ENCODE results near the gene CAP2.

- TF ChIP-seq POLR2A (IDR thresholded peaks at IDR 0.05; ENCODE audit: low read length): no peak
- TF ChIP-seq GATA1 (IDR thresholded peaks at IDR 0.05; ENCODE audit: low read depth, low read length): no peak
These were observed at the start of gene CAP2 for GRCh38 chr6:17392978-17393891.

All from erythroblast (primary cell).